Right kidney (tissue), 1 donor: Measurements from ENCODE around the gene DOCK4.

Experiments
- DNase-seq: peaks from one replicate; pipeline ENCODE4 v3.0.0-alpha.2; 2016

Gene DOCK4

DNA sequence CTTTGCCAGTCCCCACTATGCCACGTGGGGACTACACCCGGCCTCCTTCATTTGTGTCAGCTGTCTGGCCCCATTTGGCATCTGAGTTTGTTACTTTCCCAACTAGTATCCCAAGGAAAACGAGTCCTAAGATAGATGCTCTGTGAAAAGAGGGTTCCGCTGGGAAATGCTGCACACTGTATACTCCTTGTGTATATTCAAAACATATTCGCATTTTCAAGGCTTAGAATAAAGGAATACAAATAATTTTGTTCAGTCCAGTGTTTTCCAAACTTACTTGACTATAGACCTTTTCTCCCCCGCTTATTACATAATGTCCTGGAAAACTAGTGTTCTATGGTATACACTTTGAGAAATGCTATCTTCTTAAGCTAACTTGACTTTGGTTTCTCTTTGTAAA, 476.1 kb downstream of the DOCK4 start:
- no peak for DNase-seq

DNA sequence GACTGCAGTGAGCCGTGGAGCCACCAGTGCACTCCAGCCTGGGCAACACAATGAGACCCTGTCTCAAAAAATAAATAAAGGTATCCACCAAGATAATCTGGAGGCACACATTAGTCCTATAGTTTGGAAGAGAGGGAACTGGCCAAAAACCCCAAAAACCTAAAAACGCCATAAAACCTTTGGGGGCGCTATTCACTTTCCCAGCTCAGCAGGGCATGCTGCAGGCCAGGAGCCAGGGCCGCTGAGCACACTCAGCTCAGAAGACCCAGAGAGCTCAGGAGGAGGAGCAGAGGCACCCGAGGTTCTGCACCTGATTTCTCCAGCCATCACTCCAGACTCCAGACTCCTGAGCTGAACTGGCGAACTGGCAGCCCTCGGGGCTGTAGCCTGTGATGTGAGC, 476.7 kb downstream of the DOCK4 start:
- no peak for DNase-seq

DNA sequence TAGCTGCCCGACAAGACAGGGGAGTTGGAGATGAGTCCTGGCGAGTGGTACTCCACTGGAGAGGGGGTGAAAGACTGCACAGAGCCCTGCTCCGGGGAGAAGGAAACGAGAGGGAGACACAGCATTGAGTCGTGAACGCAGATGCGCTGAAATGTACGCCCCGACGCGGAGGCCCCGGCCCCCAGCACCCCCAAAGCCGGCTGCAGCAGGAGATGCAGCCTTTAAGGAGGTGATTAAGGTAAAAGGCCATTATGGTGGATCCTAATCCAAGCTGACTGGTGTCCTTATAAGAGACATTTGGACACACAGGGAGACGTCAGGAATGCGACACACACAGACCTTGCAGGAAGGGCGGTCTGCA, 477.6 kb downstream of the DOCK4 start:
- DNase-seq, result no peak

DNA sequence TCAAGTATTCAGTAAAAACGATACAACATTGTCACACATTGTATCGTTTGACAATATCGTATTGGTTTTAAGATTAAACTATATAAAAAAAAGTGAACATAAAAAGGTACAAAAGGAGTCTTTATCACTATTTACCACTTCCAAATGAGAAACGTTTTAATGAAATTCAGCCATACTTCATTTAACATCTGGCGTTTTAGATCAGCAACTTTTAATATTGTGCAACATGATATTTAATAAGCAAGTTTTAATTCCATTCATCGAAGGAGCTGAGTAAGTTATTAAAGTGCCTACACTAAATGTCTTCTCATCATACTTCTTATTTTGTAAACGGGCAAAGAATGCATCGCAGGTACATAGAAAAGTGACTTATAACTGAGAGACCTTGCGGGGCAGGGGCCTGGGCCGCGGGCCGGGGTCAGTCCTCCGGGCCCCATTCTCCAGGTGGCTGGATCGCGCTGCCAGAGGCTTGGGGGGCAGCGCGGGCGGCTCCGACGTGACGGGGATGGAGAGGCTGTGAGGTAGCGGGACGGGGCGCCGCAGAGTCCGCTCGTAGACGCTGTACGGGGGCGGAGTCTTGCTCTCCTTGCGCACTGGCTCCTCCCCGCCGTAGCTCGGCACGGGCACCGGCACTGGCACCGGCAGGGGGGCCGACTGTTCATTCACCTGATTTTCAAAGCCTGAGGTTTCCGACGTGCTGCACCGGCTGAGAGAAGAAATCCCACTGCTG, 478.1 kb downstream of the DOCK4 start:
- no peak for DNase-seq

- no peak for DNase-seq
Observed at GRCh38 chr7:111718886-111719285, 487.3 kb downstream of the DOCK4 start.

GRCh38 chr7:111711426-111712065, 494.7 kb downstream of the DOCK4 start:
- DNase-seq, result no peak

DNA sequence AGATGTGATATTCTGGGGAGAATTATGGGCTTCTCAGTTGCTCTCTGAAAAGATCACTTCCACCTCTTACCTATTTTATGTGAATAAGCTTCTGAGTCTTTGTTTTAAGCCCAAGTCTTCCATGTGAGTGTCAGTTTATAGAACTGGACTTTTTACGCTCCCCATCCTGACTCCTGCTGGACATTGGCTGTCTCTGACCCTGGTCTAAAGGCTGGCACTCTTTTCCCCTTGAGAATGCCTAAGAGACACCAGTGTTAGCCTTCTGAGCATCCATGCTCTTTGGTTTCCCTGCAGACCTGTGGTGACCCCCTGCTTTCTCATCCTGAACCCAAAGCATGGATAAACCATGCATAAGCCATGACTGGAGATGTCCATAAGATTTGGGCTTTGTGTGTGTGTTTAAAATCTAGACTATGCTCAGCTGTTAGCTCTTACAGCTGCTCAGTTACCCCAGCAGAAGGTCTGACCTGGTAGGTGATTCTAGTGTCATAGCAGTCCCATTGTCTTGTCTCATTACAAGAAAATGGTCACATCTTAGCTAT, 495.3 kb downstream of the DOCK4 start:
- no peak for DNase-seq

DNA sequence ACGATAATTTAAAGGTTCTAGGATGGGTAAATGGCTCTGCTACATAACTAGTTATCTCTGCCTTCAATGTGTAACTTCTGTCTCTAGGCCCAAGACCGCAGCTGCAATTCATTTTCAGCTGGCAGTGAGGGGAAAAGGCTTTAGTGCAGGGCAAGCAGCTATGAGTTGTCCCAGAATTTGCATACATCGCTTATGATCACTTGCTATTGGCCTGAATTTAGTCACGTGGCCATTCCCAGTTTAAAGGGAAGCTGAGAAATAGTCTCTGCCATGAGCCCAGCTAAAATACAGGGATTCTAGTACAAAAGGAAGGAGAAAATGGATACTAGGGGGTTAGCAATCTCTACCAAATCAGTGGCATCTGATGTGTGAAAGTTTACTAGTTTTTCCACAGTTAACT, 498.1 kb downstream of the DOCK4 start:
- no peak for DNase-seq

DNA sequence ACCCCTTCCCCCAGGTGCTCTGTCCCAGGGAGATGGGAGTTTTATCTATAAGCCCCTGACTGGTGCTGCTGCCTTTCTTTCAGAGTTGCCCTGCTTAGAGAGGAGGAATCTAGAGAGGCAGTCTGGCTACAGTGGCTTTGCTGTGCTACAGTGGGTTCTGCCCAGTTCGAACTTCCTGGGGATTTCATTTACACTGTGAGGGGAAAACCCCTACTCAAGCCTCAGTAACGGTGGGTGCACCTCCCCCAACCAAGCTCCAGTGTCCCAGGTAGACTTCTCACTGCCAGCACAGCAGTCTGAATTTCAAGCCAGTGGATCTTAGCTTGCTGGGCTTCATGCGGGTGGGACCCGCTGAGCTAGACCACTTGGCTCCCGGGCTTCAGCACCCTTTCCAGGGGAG, 500.4 kb downstream of the DOCK4 start:
- DNase-seq, result no peak

GRCh38 chr7:111697771-111698170, 508.4 kb downstream of the DOCK4 start:
- DNase-seq, result no peak

DNA sequence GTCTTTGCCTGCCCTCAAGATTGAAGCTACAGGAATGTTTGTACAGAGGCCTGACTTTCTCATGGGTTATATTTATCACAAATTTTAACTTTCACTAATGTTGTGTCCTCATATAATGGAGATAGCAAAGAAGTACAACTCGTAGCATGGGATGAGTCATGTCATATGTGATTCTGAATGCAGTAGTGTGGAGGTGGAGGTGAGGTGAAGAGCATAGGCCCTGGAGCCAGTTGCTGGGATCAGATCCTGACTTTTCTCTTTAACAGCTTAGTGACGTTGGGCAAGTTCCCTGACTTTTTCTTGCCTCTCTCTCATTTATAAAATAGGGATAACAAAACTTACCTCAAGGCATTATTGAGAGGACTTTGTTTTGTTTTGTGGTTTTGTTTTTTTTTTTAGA, 511.8 kb downstream of the DOCK4 start:
- no peak for DNase-seq

DNA sequence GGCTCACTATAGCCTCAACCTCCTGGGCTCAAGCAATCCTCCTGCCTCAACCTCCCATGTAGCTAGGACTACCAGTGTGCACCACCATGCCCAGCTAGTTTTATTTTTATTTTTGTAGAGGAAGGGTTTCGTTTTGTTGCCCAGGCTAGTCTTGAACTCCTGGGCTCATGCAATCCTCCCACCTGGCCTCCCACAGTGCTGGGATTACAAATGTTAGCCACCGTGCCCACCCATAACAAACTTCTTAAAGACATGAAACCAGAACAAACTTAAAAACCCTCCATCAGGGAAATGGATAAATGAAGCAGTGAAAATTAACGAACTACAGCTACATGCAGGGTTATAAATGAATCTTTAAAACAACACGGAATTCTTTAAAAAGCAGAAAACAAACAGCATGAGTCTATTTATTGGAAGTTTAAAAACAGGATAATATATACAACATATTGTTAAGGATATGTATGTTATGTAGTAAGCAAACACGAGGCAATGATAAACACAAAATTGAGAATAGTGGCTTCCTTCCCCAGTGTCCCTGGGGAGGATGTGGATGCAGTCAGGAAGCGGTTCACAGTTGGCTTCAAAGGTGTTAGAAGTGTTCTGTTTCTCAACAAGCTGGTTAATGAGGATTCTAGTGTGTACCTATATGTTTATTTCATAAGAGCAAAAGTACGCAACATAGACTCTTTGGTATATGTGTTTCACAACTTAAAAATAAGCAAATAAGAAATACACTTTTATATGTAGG, 515.7 kb downstream of the DOCK4 start:
- no peak for DNase-seq

DNA sequence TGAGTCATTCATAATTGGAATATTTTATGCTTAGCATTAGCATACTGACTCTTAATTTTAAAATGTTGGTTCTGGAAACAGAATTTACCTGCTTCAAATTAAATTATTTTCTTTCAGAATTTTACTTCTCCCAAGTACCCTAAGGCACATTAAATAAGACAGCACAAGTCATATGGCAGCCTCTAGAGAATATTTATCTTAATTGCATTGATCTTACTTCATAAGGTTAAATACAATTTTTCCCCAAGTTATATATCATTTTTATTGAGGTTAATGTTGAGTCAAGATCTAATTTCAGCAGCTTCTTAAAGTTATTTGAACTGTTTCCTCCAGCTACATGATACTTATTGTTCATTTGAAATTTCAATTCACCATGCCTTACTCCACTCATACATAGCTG, 520.9 kb downstream of the DOCK4 start:
- no peak for DNase-seq

DNA sequence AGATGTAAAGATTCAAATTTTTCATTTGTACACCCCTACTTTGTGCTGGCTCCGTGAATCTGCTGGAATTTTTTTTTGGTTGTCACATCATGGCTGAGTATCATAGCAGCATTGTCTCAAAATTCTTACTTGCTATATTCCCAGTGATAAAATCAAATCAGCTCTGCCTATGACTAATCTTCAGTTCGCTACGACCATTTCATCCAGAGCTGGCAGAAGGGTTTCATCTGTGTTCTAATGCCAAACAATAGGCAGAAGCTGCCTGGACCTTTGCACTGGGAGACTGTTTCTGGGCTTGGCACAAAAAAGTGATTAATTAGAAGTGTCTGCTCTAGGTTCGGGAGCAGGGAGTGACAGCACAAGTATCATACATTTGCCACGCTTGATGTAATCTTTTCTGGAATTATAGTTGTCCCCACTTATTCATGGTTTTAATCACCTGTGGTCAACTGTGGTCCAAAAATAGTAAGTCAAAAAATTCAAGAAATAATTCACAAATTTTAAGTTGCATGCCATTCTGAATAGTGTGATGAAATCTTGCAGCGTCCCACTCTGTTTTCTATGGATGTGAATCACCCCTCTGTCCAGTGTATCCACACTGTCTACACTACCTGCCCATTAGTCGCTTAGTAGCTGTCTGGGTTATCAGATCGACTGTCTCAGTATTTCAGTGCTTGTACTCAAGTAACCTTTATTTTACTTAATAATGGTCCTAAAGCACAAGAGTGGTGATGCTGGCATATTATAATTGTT, 523.4 kb downstream of the DOCK4 start:
- DNase-seq, result no peak

- DNase-seq, result no peak
Observed at GRCh38 chr7:111681242-111681641, 525.0 kb downstream of the DOCK4 start.

DNA sequence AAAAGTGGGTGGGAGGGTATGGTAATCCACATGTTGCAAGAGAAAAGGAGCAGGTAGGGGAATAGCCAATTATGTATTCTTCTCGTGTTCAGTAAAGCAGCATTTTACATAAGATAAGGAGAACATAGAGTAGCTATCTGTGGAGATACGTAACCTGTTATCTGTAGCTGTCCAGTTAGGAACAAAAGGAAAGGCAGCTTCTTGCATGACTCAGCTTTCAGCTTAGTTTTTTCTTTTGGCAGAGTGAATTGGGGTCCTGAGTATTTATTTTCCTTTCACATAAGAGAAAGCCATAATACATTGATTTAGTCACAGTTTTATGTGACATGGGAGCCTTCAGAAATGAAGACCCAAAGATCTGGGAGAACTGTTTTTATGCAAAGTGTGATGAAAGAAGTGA, 527.2 kb downstream of the DOCK4 start:
- no peak for DNase-seq

- no peak for DNase-seq
Observed at GRCh38 chr7:111678281-111678680, 527.9 kb downstream of the DOCK4 start.

DNA sequence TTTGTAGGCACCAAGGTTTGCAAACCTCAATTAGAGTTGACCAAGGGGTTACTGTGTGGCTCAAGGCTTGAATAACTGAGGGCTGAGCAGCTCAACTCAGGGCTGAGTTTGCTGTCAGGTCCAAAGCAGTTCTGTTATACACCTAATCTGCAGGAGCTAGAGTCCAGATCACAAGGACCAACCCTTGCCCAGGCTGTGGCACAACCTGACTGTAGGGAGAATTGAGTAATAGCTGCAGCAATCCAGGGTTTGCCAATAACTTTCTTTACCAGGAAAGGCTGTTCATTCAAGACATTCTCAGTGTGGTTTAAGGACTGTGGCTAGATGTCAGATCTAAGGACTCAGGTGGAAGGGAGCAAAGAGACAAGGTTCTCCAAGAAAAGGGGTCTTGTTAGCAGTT, 528.4 kb downstream of the DOCK4 start:
- DNase-seq, result no peak

- DNase-seq, result no peak
Observed at GRCh38 chr7:111676811-111677210, 529.4 kb downstream of the DOCK4 start.
